SK-N-SH (cell line): ENCODE data around the gene ABCC11. TPM values are rescaled to one million over a fixed set of nuclear protein-coding genes. Genes with fewer than 3 reads are reported as not detected.

Experiments used
- CTCF ChIA-PET: fragments of 300-600, 350-600 bp; formaldehyde crosslinking; extraction: SDS; loops from one replicate; lab custom pipeline; 2021; lab: Yijun Ruan, JAX
- POLR2A ChIA-PET: fragments of 350-600 bp; sonication (Branson Sonifier 250); formaldehyde crosslinking; extraction: SDS; loops from one replicate; lab custom pipeline; 2020; ENCODE audit warnings: antibody characterized with exemption, inconsistent platforms; lab: Yijun Ruan, JAX
- DNase-seq: peaks from one replicate; pipeline ENCODE4 v3.0.0; 2012
- H2AFZ ChIP-seq: fragments of 200-600 bp; sonication (generic); 2 replicates; pipeline ENCODE4 v1.8.1; 2016; ENCODE audit warnings: antibody characterized with exemption, mild to moderate bottlenecking, low read depth
- H3F3A ChIP-seq: fragments of 200-600 bp; sonication (generic); replicated peaks from 2 replicates; pipeline ENCODE3; 2016; ENCODE audit warnings: antibody characterized with exemption, mild to moderate bottlenecking; ENCODE audit not compliant: insufficient read depth
- H3K27ac ChIP-seq, 2 experiments: fragments of 200-500 bp in 1 of 2; fragments of 200-600 bp in 1 of 2; sonication (Bioruptor generic) in 1 of 2; sonication (generic), shearing (Covaris generic) in 1 of 2; 2 replicates each; pipeline versions ENCODE4 v1.5.1 to v1.6.1; 2014 to 2016; ENCODE audit warnings: low read depth in 2 of 2, inconsistent platforms in 1 of 2, low read length in 1 of 2, mild to moderate bottlenecking in 1 of 2, mixed read lengths in 1 of 2
- H3K27me3 ChIP-seq: fragments of 200-600 bp; sonication (generic), shearing (Covaris generic); 2 replicates; pipeline ENCODE4 v1.6.1; 2016; ENCODE audit warnings: mixed run types; ENCODE audit not compliant: insufficient read depth
- H3K36me3 ChIP-seq, 2 experiments: fragments of 200-500 bp in 1 of 2; fragments of 200-600 bp in 1 of 2; sonication (Bioruptor generic) in 1 of 2; sonication (generic) in 1 of 2; replicated peaks in 1 of 2; 2 replicates each; pipeline versions ENCODE3 to v1.5.1; 2014 to 2016; ENCODE audit warnings: low read length in 1 of 2, mild to moderate bottlenecking in 1 of 2; ENCODE audit not compliant: insufficient read depth in 2 of 2, control insufficient read depth in 1 of 2
- H3K4me1 ChIP-seq, 2 experiments: fragments of 200-500 bp in 1 of 2; fragments of 200-600 bp in 1 of 2; sonication (Bioruptor generic) in 1 of 2; sonication (generic), shearing (Covaris generic) in 1 of 2; 2 replicates each; pipeline versions ENCODE4 v1.5.1 to v1.6.1; 2014 to 2016; ENCODE audit warnings: low read depth in 1 of 2, low read length in 1 of 2, mixed run types in 1 of 2; ENCODE audit not compliant: insufficient read depth in 2 of 2, control insufficient read depth in 1 of 2
- H3K4me2 ChIP-seq: fragments of 200-600 bp; sonication (generic), shearing (Covaris generic); 2 replicates; pipeline ENCODE4 v1.6.1; 2017; ENCODE audit warnings: mixed run types
- H3K4me3 ChIP-seq, 2 experiments: fragments of 200-500 bp in 1 of 2; fragments of 200-600 bp in 1 of 2; sonication (Bioruptor generic) in 1 of 2; sonication (generic), shearing (Covaris generic) in 1 of 2; 2 replicates each; pipeline versions ENCODE4 v1.5.1 to v1.8.1; 2014 to 2016; ENCODE audit warnings: low read depth in 2 of 2, inconsistent platforms in 1 of 2, low read length in 1 of 2, mild to moderate bottlenecking in 1 of 2, mixed read lengths in 1 of 2, moderate library complexity in 1 of 2
- H3K79me2 ChIP-seq: fragments of 200-600 bp; sonication (generic); 2 replicates; pipeline ENCODE4 v1.8.1; 2017; ENCODE audit warnings: mild to moderate bottlenecking; ENCODE audit not compliant: insufficient read depth
- H3K9ac ChIP-seq: fragments of 200-600 bp; sonication (generic); 2 replicates; pipeline ENCODE4 v1.6.1; 2017; ENCODE audit warnings: mixed run types
- H3K9me2 ChIP-seq: fragments of 200-600 bp; sonication (generic); 2 replicates; pipeline ENCODE4 v1.6.1; 2017; ENCODE audit warnings: mixed run types
- H3K9me3 ChIP-seq: fragments of 200-600 bp; sonication (generic); 2 replicates; pipeline ENCODE4 v1.6.1; 2017; ENCODE audit warnings: mixed run types, mild to moderate bottlenecking, moderate library complexity
- H4K20me1 ChIP-seq: fragments of 200-600 bp; sonication (generic); 2 replicates; pipeline ENCODE4 v1.6.1; 2017; ENCODE audit warnings: mild to moderate bottlenecking, mixed run types; ENCODE audit not compliant: insufficient read depth
- CHD2 ChIP-seq: fragments of 150-350 bp; IDR thresholded peaks from 2 replicates; pipeline ENCODE4 v1.6.1; 2018; ENCODE audit warnings: low read length; ENCODE audit not compliant: partially characterized antibody
- ELF1 ChIP-seq: IDR thresholded peaks from 2 replicates; pipeline ENCODE4 v1.4.0; 2012
- EP300 ChIP-seq, 2 experiments: IDR thresholded peaks; 2 replicates each; pipeline versions ENCODE4 v1.4.0 to v1.6.1; 2012; ENCODE audit warnings: borderline replicate concordance in 1 of 2, low read depth in 1 of 2, low read length in 1 of 2
- EZH2phosphoT487 ChIP-seq: fragments of 200-600 bp; sonication (generic); IDR thresholded peaks from 2 replicates; pipeline ENCODE4 v1.6.1; 2017; ENCODE audit warnings: low read depth, mixed run types, mild to moderate bottlenecking, antibody characterized with exemption, moderate library complexity, borderline replicate concordance
- FOSL2 ChIP-seq: IDR thresholded peaks from 2 replicates; pipeline ENCODE4 v1.4.0; 2012; ENCODE audit warnings: low read depth, mild to moderate bottlenecking, moderate library complexity, borderline replicate concordance
- FOXM1 ChIP-seq: IDR thresholded peaks from 2 replicates; pipeline ENCODE4 v1.4.0; 2012; ENCODE audit warnings: low read depth, mild to moderate bottlenecking
- GATA2 ChIP-seq: sonication (generic); formaldehyde crosslinking; IDR thresholded peaks from 2 replicates; pipeline ENCODE4 v1.5.0; 2020; ENCODE audit warnings: mild to moderate bottlenecking, missing genetic modification reagents
- JUND ChIP-seq: IDR thresholded peaks from 2 replicates; pipeline ENCODE4 v1.4.0; 2012
- MEF2A ChIP-seq: IDR thresholded peaks from 2 replicates; pipeline ENCODE4 v1.4.0; 2012; ENCODE audit warnings: low read depth, borderline replicate concordance
- MXI1 ChIP-seq: IDR thresholded peaks from 2 replicates; pipeline ENCODE4 v1.6.1; 2012; ENCODE audit warnings: mild to moderate bottlenecking, low read depth, low read length, improper control_type of control experiment
- NFIC ChIP-seq: IDR thresholded peaks from 2 replicates; pipeline ENCODE4 v1.4.0; 2012; ENCODE audit warnings: borderline replicate concordance
- NRF1 ChIP-seq: IDR thresholded peaks from 2 replicates; pipeline ENCODE4 v1.6.1; 2012; ENCODE audit warnings: low read depth, mild to moderate bottlenecking, low read length
- PBX3 ChIP-seq: IDR thresholded peaks from 2 replicates; pipeline ENCODE4; 2012
- POLR2AphosphoS5 ChIP-seq: IDR thresholded peaks from 2 replicates; pipeline ENCODE4 v1.6.1; 2012; ENCODE audit warnings: low read depth, low read length
- RAD21 ChIP-seq: IDR thresholded peaks from 2 replicates; pipeline ENCODE4 v1.6.1; 2012; ENCODE audit warnings: mild to moderate bottlenecking, low read length
- RCOR1 ChIP-seq: fragments of 150-350 bp; IDR thresholded peaks from 2 replicates; pipeline ENCODE4 v1.6.1; 2017; ENCODE audit warnings: antibody characterized with exemption, low read length
- REST ChIP-seq: IDR thresholded peaks from 2 replicates; pipeline ENCODE4 v1.6.1; 2012; ENCODE audit warnings: mild to moderate bottlenecking, low read depth, low read length, moderate library complexity
- SIN3A ChIP-seq: IDR thresholded peaks from 2 replicates; pipeline ENCODE4 v1.6.1; 2012; ENCODE audit warnings: low read depth, mild to moderate bottlenecking, low read length, moderate library complexity, borderline replicate concordance
- SMC3 ChIP-seq: IDR thresholded peaks from 2 replicates; pipeline ENCODE4 v1.6.1; 2012; ENCODE audit warnings: low read depth, low read length, improper control_type of control experiment
- TCF12 ChIP-seq: IDR thresholded peaks from 2 replicates; pipeline ENCODE4 v1.4.0; 2012
- TEAD4 ChIP-seq: IDR thresholded peaks from 2 replicates; pipeline ENCODE4 v1.4.0; 2012; ENCODE audit warnings: mild to moderate bottlenecking, borderline replicate concordance; ENCODE audit not compliant: insufficient read depth
- USF2 ChIP-seq: fragments of 150-350 bp; IDR thresholded peaks from 2 replicates; pipeline ENCODE4 v1.6.1; 2017; ENCODE audit warnings: antibody characterized with exemption, low read length, low read depth, borderline replicate concordance
- YY1 ChIP-seq: IDR thresholded peaks from 2 replicates; pipeline ENCODE4 v1.4.0; 2012; ENCODE audit warnings: low read depth, mild to moderate bottlenecking
- WGBS: methylation state at CpG from one replicate; pipeline ENCODE4 v1.1.6; 2017; ENCODE audit warnings: low lambda C conversion rate; 5-methylcytosine and 5-hydroxymethylcytosine counted together
- polyA plus RNA-seq, 3 experiments: library from polyadenylated mRNA; depleted of rRNA; stranded (reverse); fragments of >200 nt; gene quantifications; 2 replicates each; pipeline ENCODE4 v1.2.3, GENCODE V29; 2012
- TF ChIP-seq, protein P1 (sequence below): IDR thresholded peaks from 2 replicates; pipeline ENCODE4 v1.4.0; 2012; ENCODE audit warnings: low read depth
- TF ChIP-seq, protein P2 (sequence below): IDR thresholded peaks from 2 replicates; pipeline ENCODE4 v1.4.0; 2012; ENCODE audit warnings: low read depth, borderline replicate concordance

The ABCC11 gene
- polyA plus RNA-seq, 1 of the 3 experiments (the other 2 are of a cell fraction): 0.07 TPM

GRCh38 chr16:48126801-48127644, 120.3 kb downstream of the ABCC11 start:
- H3K27me3 ChIP-seq: no peaks in the 10 kb centered on the region
- H3K79me2 ChIP-seq: no peaks in the 10 kb centered on the region
- 47% methylated on average over 13 of the region's 13 CpGs for WGBS
- H2AFZ ChIP-seq: no peak overlapping the region
- H3F3A ChIP-seq: peaks cover 23% of the 10 kb centered on the region
- H3K4me1 ChIP-seq: peaks cover 0 to 27% of the 10 kb centered on the region in 2 experiments; a peak in 3 of 4 replicates
- peak overlapping the region; percentile 64; the same call in 1 of the 2 replicates for H3K9ac ChIP-seq
- no peaks in the 10 kb centered on the region for H4K20me1 ChIP-seq
- H3K4me2 ChIP-seq: peak overlapping the region; percentile 64
- ChIA-PET CTCF (interaction anchor here (1.2 to 2.0 kb wide), 4 partner anchors 10 to 72 kb away, joined by 4 to 7 read pairs (median 5); partner anchors contain the start of gene ABCC12), POLR2A (no interaction called here)
- no peak for DNase-seq
- H3K9me2 ChIP-seq: no peaks in the 10 kb centered on the region
- no peaks in the 10 kb centered on the region for H3K9me3 ChIP-seq
- no peak overlapping the region for H3K4me3 ChIP-seq
- H3K36me3 ChIP-seq: no peaks in the 10 kb centered on the region
- peak overlapping the region; percentile 62 to 98; a peak in 3 of 4 replicates for H3K27ac ChIP-seq
- TF ChIP-seq, protein P1, sequence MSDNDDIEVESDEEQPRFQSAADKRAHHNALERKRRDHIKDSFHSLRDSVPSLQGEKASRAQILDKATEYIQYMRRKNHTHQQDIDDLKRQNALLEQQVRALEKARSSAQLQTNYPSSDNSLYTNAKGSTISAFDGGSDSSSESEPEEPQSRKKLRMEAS: peak; percentile 26; the same call in 1 of the 2 replicates
- TF ChIP-seq USF2: no peak
- no peak for TF ChIP-seq YY1
- TF ChIP-seq PBX3: peak; percentile 97
- TF ChIP-seq ELF1: peak; percentile 33; the same call in 1 of the 2 replicates
- TF ChIP-seq RAD21: no peak
- TF ChIP-seq NRF1: no peak
- TF ChIP-seq JUND: peak; percentile 97
- TF ChIP-seq EZH2phosphoT487: no peak
- TF ChIP-seq RCOR1: peak; percentile 33; the same call in 1 of the 2 replicates
- 0 out of 2 replicates have a peak, but pooled peaks have one; percentile 18 for TF ChIP-seq SMC3
- TF ChIP-seq FOSL2: peak; percentile 93
- TF ChIP-seq MXI1: no peak
- peak; percentile 75; the same call in 1 of the 2 replicates for TF ChIP-seq FOXM1
- TF ChIP-seq REST: 0 out of 2 replicates have a peak, but pooled peaks have one; percentile 65
- peak; percentile 72; the same call in 1 of the 2 replicates for TF ChIP-seq POLR2AphosphoS5
- TF ChIP-seq, protein P2, sequence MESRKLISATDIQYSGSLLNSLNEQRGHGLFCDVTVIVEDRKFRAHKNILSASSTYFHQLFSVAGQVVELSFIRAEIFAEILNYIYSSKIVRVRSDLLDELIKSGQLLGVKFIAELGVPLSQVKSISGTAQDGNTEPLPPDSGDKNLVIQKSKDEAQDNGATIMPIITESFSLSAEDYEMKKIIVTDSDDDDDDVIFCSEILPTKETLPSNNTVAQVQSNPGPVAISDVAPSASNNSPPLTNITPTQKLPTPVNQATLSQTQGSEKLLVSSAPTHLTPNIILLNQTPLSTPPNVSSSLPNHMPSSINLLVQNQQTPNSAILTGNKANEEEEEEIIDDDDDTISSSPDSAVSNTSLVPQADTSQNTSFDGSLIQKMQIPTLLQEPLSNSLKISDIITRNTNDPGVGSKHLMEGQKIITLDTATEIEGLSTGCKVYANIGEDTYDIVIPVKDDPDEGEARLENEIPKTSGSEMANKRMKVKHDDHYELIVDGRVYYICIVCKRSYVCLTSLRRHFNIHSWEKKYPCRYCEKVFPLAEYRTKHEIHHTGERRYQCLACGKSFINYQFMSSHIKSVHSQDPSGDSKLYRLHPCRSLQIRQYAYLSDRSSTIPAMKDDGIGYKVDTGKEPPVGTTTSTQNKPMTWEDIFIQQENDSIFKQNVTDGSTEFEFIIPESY: peak; percentile 83
- TF ChIP-seq SIN3A: peak; percentile 72; the same call in 1 of the 2 replicates
- TF ChIP-seq CHD2: no peak
- TF ChIP-seq EP300 (IDR thresholded peaks at IDR 0.05; ENCODE audit: borderline replicate concordance in 1 of 2, low read depth in 1 of 2, low read length in 1 of 2): peak; percentile 66 to 96; a peak in 3 of 4 replicates
- TF ChIP-seq TEAD4: peak; percentile 94
- TF ChIP-seq TCF12: peak; percentile 92
- TF ChIP-seq MEF2A: peak; percentile 70; the same call in 1 of the 2 replicates
- no peak for TF ChIP-seq GATA2 (CRISPR knock-in tag)
- peak; percentile 82 for TF ChIP-seq NFIC
